DMS153 (cell line): Measurements from ENCODE around the gene SMARCA2.

ENCODE experiments used
- DNase-seq: peaks from one replicate; lab custom pipeline; 2025; lab: John Stamatoyannopoulos, UW

The SMARCA2 gene

GRCh38 chr9:2174306-2174705 lies 159.2 kb downstream of the SMARCA2 start:
- no peak for DNase-seq

- DNase-seq = no peak
Observed at GRCh38 chr9:2174911-2175310, 159.8 kb downstream of the SMARCA2 start.

GRCh38 chr9:2177121-2177520 lies 162.0 kb downstream of the SMARCA2 start:
- DNase-seq = no peak

- DNase-seq = no peak
Observed at GRCh38 chr9:2178034-2178734, 163.0 kb downstream of the SMARCA2 start.

GRCh38 chr9:2179567-2179966 lies 164.4 kb downstream of the SMARCA2 start:
- no peak for DNase-seq

- no peak for DNase-seq
Observed at GRCh38 chr9:2180154-2180553, 165.0 kb downstream of the SMARCA2 start.

GRCh38 chr9:2180704-2181103 lies 165.6 kb downstream of the SMARCA2 start:
- DNase-seq = no peak

- DNase-seq = no peak
Observed at GRCh38 chr9:2181792-2182191, 166.6 kb downstream of the SMARCA2 start.

- no peak for DNase-seq
Observed at GRCh38 chr9:2190939-2191608, 175.9 kb downstream of the SMARCA2 start.

- no peak for DNase-seq
Observed at GRCh38 chr9:2191609-2191972, 176.4 kb downstream of the SMARCA2 start.

- no peak for DNase-seq
Observed at GRCh38 chr9:2192356-2192979, 177.3 kb downstream of the SMARCA2 start.

GRCh38 chr9:2193552-2193951 lies 178.4 kb downstream of the SMARCA2 start:
- DNase-seq = no peak

GRCh38 chr9:2195211-2195610 lies 180.1 kb downstream of the SMARCA2 start:
- DNase-seq = no peak

- DNase-seq = no peak
Observed at GRCh38 chr9:2196757-2197156, 181.6 kb downstream of the SMARCA2 start.

- DNase-seq = no peak
Observed at GRCh38 chr9:2198956-2199635, 183.9 kb downstream of the SMARCA2 start.

- DNase-seq = no peak
Observed at GRCh38 chr9:2199999-2200796, 185.1 kb downstream of the SMARCA2 start.

GRCh38 chr9:2208465-2208864 lies 193.3 kb downstream of the SMARCA2 start:
- DNase-seq = no peak

GRCh38 chr9:2208991-2209390 lies 193.8 kb downstream of the SMARCA2 start:
- DNase-seq = no peak

- no peak for DNase-seq
Observed at GRCh38 chr9:2209400-2209799, 194.3 kb downstream of the SMARCA2 start.

- no peak for DNase-seq
Observed at GRCh38 chr9:2210201-2210600, 195.1 kb downstream of the SMARCA2 start.

GRCh38 chr9:2213830-2214468 lies 198.8 kb downstream of the SMARCA2 start:
- no peak for DNase-seq
